Smooth muscle cell (in vitro differentiated cells): Measurements from ENCODE around the gene PDZD7. TPM values are rescaled to one million over a fixed set of nuclear protein-coding genes. Genes with fewer than 3 reads are reported as not detected.

Experiments
- DNase-seq: peaks from one replicate; lab custom pipeline; 2025; ENCODE audit not compliant: unreplicated experiment; lab: John Stamatoyannopoulos, UW
- H2AFZ ChIP-seq: fragments of 200-600 bp; sonication (generic); 2 replicates; pipeline ENCODE4 v1.6.0; 2016; ENCODE audit warnings: antibody characterized with exemption, low read depth, mild to moderate bottlenecking
- H3F3A ChIP-seq: fragments of 200-600 bp; sonication (generic); 2 replicates; pipeline ENCODE4 v1.6.0; 2017; ENCODE audit warnings: antibody characterized with exemption, low read depth
- H3K27ac ChIP-seq: fragments of 200-600 bp; sonication (generic); 2 replicates; pipeline ENCODE4 v1.5.1; 2016; ENCODE audit warnings: low read depth, mild to moderate bottlenecking
- H3K27me3 ChIP-seq: fragments of 200-600 bp; sonication (generic); 2 replicates; pipeline ENCODE4 v1.6.1; 2016; ENCODE audit warnings: low read depth, mild to moderate bottlenecking
- H3K36me3 ChIP-seq: fragments of 200-600 bp; sonication (generic); 2 replicates; pipeline ENCODE4 v1.5.1; 2016; ENCODE audit warnings: low read depth
- H3K4me1 ChIP-seq: fragments of 200-600 bp; sonication (generic); 2 replicates; pipeline ENCODE4 v1.5.1; 2016; ENCODE audit warnings: low read depth
- H3K4me2 ChIP-seq: fragments of 200-600 bp; sonication (generic); 2 replicates; pipeline ENCODE4 v1.6.0; 2016; ENCODE audit warnings: mild to moderate bottlenecking
- H3K4me3 ChIP-seq: fragments of 200-600 bp; sonication (generic); 2 replicates; pipeline ENCODE4 v1.5.1; 2016; ENCODE audit warnings: mild to moderate bottlenecking
- H3K79me2 ChIP-seq: fragments of 200-600 bp; sonication (generic); 2 replicates; pipeline ENCODE4 v1.6.0; 2016; ENCODE audit warnings: low read depth, mild to moderate bottlenecking
- H3K9ac ChIP-seq: fragments of 200-600 bp; sonication (generic); 2 replicates; pipeline ENCODE4 v1.6.0; 2016; ENCODE audit warnings: low read depth
- H3K9me3 ChIP-seq: fragments of 200-600 bp; sonication (generic); replicated peaks from 2 replicates; pipeline ENCODE4 v1.5.1; 2016; ENCODE audit warnings: low read depth
- H4K20me1 ChIP-seq: fragments of 200-600 bp; sonication (generic); 2 replicates; pipeline ENCODE4 v1.6.0; 2016; ENCODE audit warnings: low read depth
- CTCF ChIP-seq: fragments of 200-600 bp; sonication (generic); IDR thresholded peaks from 2 replicates; pipeline ENCODE4 v1.5.1; 2017; ENCODE audit warnings: borderline replicate concordance, mild to moderate bottlenecking, antibody characterized with exemption; ENCODE audit not compliant: insufficient read depth, poor library complexity, severe bottlenecking
- WGBS: methylation state at CpG from one replicate; pipeline ENCODE4 v1.1.7; 2016; ENCODE audit warnings: low lambda C conversion rate; 5-methylcytosine and 5-hydroxymethylcytosine counted together
- polyA plus RNA-seq: library from polyadenylated mRNA; unstranded; fragments of >200 nt; fragmentation: Nextera tagmentation; extraction: Ambion mirVana; gene quantifications from 2 replicates; pipeline ENCODE4 v1.2.1, GENCODE V29; 2016
- total RNA-seq: library from RNA; depleted of rRNA; stranded (reverse); fragments of >200 nt; gene quantifications from 2 replicates; pipeline ENCODE4 v1.2.3, GENCODE V29; 2014

PDZD7 gene
- total and polyA plus RNA-seq, 2 experiments from 2014 or later: 0.93 to 2.0 TPM

- no peaks in the 10 kb centered on the region for H4K20me1 ChIP-seq
- no peaks in the 10 kb centered on the region for H3K36me3 ChIP-seq
- H2AFZ ChIP-seq: no peak overlapping the region
- no peak overlapping the region for H3K4me2 ChIP-seq
- no peaks in the 10 kb centered on the region for H3K27me3 ChIP-seq
- TF ChIP-seq CTCF: no peak
- no peak overlapping the region for H3K4me3 ChIP-seq
- H3F3A ChIP-seq: no peaks in the 10 kb centered on the region
- no peak overlapping the region for H3K9ac ChIP-seq
- H3K79me2 ChIP-seq: peaks cover 4% of the 10 kb centered on the region
- H3K9me3 ChIP-seq: no peaks in the 10 kb centered on the region
- peaks cover 2% of the 10 kb centered on the region for H3K4me1 ChIP-seq
- DNase-seq: no peak
- H3K27ac ChIP-seq: no peak overlapping the region
- WGBS: 92% methylated on average over 5 of the region's 5 CpGs
These were observed 49.7 kb downstream of the PDZD7 start for GRCh38 chr10:100981178-100981772.

DNA sequence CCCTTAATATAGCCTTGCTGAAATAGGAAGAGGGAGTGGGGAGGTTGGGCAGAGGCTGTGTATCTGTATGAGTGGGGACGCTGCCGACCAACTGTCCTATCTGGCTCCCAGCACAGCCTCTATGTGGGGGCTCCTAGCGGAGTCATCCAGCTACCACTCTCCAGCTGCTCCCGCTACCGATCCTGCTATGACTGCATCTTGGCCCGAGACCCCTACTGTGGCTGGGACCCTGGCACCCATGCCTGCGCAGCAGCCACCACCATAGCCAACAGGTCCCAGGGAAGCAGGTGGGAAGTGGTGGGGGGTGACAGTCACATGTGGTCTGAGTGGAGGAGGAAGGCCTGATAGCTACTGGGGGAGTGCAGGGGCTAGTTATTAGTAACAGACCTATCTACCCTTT is 50.2 kb downstream of the PDZD7 start:
- H4K20me1 ChIP-seq: no peaks in the 10 kb centered on the region
- H2AFZ ChIP-seq: no peak overlapping the region
- H3K27me3 ChIP-seq: no peaks in the 10 kb centered on the region
- no peak for TF ChIP-seq CTCF
- H3K4me3 ChIP-seq: no peak overlapping the region
- H3K4me1 ChIP-seq: no peaks in the 10 kb centered on the region
- no peak overlapping the region for H3K9ac ChIP-seq
- over 99% methylated on average over 7 of the region's 7 CpGs for WGBS
- H3K4me2 ChIP-seq: no peak overlapping the region
- H3K79me2 ChIP-seq: no peaks in the 10 kb centered on the region
- no peaks in the 10 kb centered on the region for H3F3A ChIP-seq
- H3K9me3 ChIP-seq: no peaks in the 10 kb centered on the region
- no peak overlapping the region for H3K27ac ChIP-seq
- no peak for DNase-seq
- H3K36me3 ChIP-seq: no peaks in the 10 kb centered on the region

DNA sequence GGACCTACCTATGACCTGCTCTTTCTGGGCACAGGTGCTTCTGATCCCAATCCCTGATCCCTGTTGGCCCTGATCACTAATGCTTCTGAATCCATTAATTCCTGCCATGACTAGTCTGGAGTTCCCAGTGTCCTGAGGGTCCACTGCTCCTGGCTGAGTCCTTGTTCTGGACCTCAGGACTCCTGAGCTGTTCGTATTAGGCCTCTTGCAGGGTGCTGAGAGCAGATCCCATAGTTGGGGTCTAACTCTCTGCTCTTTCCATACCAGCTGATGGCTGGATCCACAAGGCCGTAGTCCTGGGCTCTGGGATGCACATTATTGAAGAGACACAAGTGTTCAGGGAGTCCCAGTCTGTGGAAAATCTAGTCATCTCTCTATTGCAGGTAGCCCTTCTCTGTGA is 50.6 kb downstream of the PDZD7 start:
- H3K36me3 ChIP-seq: no peaks in the 10 kb centered on the region
- no peaks in the 10 kb centered on the region for H3K27me3 ChIP-seq
- TF ChIP-seq CTCF: no peak
- H3K9ac ChIP-seq: no peak overlapping the region
- H2AFZ ChIP-seq: no peak overlapping the region
- H3K4me2 ChIP-seq: no peak overlapping the region
- no peaks in the 10 kb centered on the region for H3K4me1 ChIP-seq
- no peak overlapping the region for H3K4me3 ChIP-seq
- no peak for DNase-seq
- H3F3A ChIP-seq: no peaks in the 10 kb centered on the region
- no peaks in the 10 kb centered on the region for H3K79me2 ChIP-seq
- H3K9me3 ChIP-seq: no peaks in the 10 kb centered on the region
- WGBS: 98% methylated on average over 2 of the region's 2 CpGs
- no peaks in the 10 kb centered on the region for H4K20me1 ChIP-seq
- H3K27ac ChIP-seq: no peak overlapping the region

GRCh38 chr10:100979791-100980272 is 51.1 kb downstream of the PDZD7 start:
- Histone ChIP-seq H3K4me2 (no peak overlapping the region), H3K27ac (no peak overlapping the region), H3K36me3 (no peaks in the 10 kb centered on the region), H3K79me2 (no peaks in the 10 kb centered on the region), H2AFZ (no peak overlapping the region), H3K9me3 (no peaks in the 10 kb centered on the region), H3K4me1 (no peaks in the 10 kb centered on the region), H3K9ac (no peak overlapping the region), H3F3A (no peaks in the 10 kb centered on the region), H3K4me3 (no peak overlapping the region), H4K20me1 (no peaks in the 10 kb centered on the region), H3K27me3 (no peaks in the 10 kb centered on the region)
- TF ChIP-seq CTCF: no peak
- DNase-seq: no peak
- 97% methylated on average over 16 of the region's 16 CpGs for WGBS
